ENCODE measurements around the gene PABPC1L.

Gene PABPC1L

GRCh38 chr20:44969300-44969894, 59.5 kb downstream of the PABPC1L start:
- peak; percentile 53 for DNase-seq

DNA sequence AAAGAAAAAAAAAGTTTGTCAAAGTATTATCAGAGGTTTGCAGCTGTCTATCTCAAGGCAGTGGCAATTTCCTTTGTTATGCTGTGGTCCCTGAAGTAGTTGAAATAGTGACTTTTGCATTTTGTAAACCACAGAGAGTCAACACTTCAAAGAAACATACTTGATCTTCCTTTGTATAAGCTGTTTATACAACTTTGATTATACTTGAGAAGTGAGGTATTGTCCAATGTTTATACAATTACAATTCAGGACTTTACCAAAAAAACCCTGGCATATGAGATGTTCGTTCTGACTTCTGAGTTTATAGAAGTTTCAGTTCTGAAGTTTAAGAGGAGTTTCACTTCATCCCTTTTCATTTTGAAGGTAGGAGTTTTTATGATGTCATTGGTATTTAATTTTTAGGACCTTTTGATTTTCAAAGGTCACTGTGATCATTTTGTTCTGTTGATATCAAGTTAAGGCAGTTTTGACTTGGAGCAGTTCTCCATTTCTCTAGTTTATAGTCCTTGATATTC, 60.4 kb downstream of the PABPC1L start:
- peak; percentile 38 for DNase-seq

DNA sequence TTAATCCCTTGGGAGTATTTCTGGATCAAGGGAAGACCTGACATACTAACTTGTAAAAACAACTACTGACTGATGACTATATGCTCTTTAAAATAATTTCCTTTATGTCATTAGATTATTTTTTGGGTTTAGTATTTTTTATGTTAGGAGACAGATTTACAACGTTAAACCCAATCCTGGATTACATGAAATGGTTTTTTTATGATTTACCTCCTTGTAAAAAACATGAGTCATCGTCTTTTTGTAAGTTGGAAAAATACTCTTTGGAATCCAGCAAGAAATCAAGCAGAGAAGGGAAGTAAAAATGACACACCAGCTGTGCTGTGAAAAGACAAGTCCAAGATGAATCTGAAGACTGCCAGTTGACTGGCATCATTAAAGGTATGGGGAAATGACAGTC, 63.2 kb downstream of the PABPC1L start:
- no peak for DNase-seq

GRCh38 chr20:44976698-44977097, 66.8 kb downstream of the PABPC1L start:
- no peak for DNase-seq

GRCh38 chr20:44979090-44979621, 69.3 kb downstream of the PABPC1L start:
- DNase-seq, result peak; percentile 73

GRCh38 chr20:44981736-44982406, 72.0 kb downstream of the PABPC1L start:
- DNase-seq, result no peak

DNA sequence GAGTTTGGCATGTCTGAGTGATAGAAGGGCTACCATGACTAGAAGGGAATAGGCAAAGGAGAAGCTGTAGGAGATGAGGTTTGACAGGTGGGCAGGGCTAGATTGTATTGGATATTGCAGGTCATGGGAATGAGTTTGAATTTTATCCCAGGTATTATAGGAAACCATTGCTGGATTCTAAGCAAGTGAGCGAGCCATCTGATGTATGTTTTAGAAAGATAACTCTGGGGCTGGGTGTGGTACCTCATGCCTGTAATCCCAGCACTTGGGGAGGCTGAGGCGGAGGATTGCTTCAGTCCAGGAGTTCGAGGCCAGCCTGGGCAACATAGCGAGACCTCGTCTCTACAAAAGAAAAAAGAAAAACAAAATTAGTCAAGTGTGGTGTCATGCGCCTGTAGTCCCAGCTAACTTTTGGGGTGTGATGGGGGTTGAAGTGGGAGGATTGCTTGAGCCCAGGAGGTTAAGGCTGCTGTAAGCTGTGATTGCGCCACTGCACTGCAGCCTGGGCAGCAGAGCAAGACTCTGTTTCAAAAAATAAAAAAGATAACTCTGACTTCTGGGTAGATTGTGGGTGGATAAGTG, 73.3 kb downstream of the PABPC1L start:
- no peak for DNase-seq

DNA sequence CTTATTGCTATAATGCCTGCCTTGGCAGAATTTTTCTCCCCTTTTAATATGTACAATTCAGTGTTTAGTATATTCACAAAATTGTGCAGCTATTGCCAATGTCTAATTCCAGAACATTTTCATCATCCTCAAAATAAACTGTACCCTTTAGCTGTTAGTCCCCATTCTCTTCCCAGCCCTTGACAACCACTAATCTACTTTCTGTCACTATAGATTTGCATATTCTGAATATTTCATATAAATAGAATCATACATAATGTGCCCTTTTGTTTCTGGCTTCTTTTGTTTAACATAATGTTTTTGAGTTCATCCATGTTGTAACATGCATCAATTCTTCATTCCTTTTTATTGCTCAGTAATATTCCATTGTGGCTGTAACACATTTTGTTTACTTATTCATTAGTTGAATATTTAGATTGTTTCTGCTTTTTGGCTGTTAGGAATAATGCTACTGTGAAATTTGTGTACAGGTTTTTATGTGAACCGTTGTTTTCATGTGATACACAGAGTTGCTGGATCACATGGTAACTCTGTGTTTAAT, 78.8 kb downstream of the PABPC1L start:
- no peak for DNase-seq

Data from activated CD4-positive, alpha-beta T cell treated with anti-CD3 and anti-CD28 coated beads, Interleukin-2, amount 50 U/mL, for 16 hours (primary cell).